Measurements from ENCODE around the gene ADARB1.

- TF ChIP-seq CTCF (IDR thresholded peaks at IDR 0.05; ENCODE audit: borderline replicate concordance, extremely low read depth, low read length, poor library complexity, severe bottlenecking) (no peak), EZH2 (IDR thresholded peaks at IDR 0.05; ENCODE audit: borderline replicate concordance, low read depth, low read length, severe bottlenecking) (no peak)
These were observed 53.6 kb downstream of the ADARB1 start for GRCh38 chr21:45127937-45128336.
